Stimulated activated CD8-positive, alpha-beta memory T cell treated with anti-CD3 and anti-CD28 coated beads, Interleukin-15, amount 100 ng/mL, for 24 hours (primary cell): ENCODE data around the gene ISX.

Experiments
- DNase-seq: peaks from one replicate; pipeline ENCODE4 v3.0.0-alpha.2; 2020; ENCODE audit warnings: low read depth

Gene ISX

GRCh38 chr22:35113341-35113740 is 47.4 kb downstream of the ISX start:
- DNase-seq = no peak

GRCh38 chr22:35114131-35114980 is 48.4 kb downstream of the ISX start:
- no peak for DNase-seq

GRCh38 chr22:35115515-35115914 is 49.6 kb downstream of the ISX start:
- no peak for DNase-seq

DNA sequence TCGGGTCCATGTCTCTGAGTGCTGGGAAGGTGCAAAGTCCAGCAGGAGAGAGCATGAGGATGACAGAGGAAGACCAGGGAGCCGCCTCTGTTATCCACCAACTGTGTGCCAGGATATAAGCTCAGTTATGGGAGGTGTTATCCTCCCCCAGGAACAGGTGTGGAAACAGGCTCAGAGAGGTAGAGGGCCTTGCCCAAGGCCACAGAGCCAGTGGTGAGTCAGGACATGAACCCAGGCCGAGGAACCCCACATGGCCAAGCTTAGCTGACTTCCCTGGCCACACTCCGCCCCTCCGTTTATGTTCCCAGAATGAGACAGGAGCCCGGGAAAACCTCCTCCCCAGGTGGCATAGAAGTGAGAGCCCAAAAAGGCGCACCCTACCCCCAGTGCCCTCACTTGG is 50.3 kb downstream of the ISX start:
- DNase-seq = no peak

DNA sequence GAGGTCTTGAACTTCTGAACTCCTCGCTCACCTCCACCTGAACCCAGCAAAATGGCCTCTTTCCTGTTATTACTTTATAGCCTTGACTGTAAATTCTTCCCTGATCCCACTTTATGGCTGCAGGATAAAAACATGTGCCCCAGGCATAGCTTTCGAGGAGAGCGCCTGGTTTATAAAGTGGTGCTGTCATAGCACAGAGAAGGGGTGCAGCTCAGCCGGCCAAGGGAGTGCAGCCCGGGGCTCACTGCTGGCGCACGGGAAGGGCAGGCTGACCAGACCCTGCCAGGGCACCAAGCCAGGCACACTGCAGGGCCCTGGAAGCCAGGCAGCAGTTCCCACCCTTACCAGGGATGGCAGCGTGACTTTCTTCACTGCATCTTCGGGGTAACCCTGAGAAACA is 50.9 kb downstream of the ISX start:
- DNase-seq = no peak

GRCh38 chr22:35119494-35119893 is 53.5 kb downstream of the ISX start:
- DNase-seq = no peak

GRCh38 chr22:35124691-35125219 is 58.8 kb downstream of the ISX start:
- DNase-seq = no peak

DNA sequence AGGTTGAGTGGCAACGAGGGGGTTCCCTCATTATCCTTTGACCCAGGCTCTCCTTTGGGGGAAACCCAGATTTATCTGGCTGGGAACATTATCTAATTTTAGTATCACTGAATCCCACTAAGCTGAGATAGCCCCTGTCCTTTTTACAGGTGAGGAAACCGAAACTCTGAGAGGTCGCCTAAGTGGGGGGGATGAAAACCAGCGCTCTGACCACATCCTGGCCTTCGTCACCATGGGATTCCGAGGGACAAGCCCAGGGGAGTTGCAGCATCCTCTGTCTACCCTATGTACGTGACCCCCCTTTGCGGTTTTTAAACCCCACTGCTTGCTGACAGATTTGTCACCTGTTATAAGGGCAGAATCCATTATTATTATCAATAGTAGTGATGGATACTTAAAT is 61.0 kb downstream of the ISX start:
- no peak for DNase-seq

DNA sequence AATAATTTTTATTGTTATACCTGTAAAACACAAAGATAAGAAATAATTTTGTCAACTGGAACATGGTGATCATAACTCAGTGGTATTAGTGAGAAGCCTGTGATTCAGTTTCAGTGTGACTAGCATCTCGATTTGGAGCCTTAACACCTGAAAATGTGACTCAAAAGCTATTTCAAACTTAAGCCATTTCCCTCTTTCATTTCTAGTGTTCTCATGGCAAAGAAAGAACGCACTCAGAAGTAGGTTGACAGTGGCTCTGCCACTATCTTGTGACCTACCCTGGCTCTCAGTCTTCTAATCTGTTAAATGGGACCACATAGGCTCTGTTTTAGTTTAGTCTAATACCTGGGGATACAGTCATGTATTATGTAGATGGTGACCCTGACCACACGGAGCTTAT is 62.7 kb downstream of the ISX start:
- no peak for DNase-seq

DNA sequence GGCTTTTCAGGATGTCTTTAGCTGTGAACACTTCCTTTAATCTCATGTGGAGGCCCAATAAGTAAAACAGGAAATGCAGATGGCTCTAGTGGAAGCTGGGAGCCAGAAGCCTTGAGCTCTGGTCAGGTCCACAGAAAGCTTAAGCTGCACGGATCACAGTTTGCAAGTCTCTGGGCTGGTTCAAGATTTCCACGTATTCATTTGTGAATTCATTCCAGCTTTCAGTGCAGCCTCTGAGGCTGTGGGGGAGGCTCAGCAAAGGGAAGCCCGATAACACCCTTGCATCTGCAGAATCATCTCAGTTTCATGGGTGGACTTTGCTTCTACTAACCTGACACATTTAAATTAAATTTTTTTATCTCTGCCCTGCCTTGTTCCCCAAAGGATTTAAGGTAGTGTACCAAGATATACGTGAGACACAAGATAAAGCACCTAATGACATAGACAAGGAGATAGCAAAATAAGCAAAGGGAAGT is 65.6 kb downstream of the ISX start:
- no peak for DNase-seq

DNA sequence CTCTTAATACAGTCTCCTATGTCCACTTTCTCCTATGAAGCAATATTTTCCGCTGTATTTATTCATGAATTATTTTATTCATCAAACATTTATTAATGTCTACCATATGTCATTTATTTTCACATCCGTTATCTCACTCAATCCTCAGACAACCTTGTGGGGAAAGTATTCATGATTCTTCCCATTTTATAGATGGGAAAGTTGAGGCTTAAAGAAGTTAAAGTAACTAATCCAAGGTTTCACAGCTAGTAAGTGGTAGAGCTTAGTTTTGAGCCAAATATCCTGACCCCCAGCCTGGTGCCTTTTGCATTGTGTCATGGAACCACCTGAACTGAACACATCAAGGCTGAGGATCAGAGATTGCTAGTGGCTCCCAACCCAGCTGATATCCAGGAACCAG is 66.6 kb downstream of the ISX start:
- DNase-seq = no peak

DNA sequence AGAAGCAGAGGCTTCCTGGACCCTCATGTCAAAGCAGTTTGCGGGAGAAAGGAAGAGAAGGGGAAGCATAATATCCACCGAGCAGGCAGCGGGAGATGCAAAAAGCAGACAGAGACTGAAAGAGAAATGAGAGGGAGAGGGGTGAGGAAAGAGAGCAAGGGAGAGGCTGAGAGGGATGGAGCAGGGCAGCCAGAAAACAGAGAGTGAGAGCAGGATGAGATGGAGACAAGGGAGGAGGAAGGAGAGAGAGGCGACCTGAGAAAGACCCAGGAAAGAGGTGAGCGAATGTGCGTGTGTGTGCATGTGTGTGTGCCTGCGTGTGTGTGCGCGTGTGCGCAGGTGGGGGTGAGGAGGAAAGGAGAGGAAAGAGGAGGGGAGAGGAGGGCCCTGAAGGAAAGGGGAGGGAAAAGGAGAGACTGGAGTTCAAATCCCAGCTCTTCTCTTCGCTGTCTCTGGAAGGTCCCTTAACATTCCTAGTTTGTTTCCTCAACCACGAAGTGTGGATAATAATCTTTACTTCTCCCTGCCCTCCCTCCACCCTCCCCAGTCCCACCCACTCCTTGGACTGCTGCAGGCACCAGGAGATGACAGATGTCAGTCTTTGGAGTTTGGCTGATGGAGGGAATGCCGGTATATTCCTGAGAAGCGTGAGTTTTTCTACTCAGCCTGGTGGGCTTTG is 67.9 kb downstream of the ISX start:
- DNase-seq = no peak

GRCh38 chr22:35134637-35135036 is 68.7 kb downstream of the ISX start:
- no peak for DNase-seq

- no peak for DNase-seq
These were observed 69.2 kb downstream of the ISX start for GRCh38 chr22:35135165-35135564.
